Right lobe of liver (tissue), 4 donors: ENCODE results near the gene PHYHIPL.

ENCODE experiments used
- CTCF ChIP-seq, 4 donors: fragments of 200-600 bp in 3 of 4; fragments of 450-650 bp in 1 of 4; IDR thresholded peaks; one replicate each; pipeline versions ENCODE4 v1.5.1 to v1.8.0; 2016 to 2022; ENCODE audit warnings: antibody characterized with exemption in 4 of 4, mild to moderate bottlenecking in 2 of 4
- POLR2A ChIP-seq: fragments of 450-650 bp; IDR thresholded peaks from one replicate; pipeline ENCODE4 v1.6.1; 2017; ENCODE audit warnings: antibody characterized with exemption, mild to moderate bottlenecking
- donor health status: DM: no; HTN: no; CAD: no.
- donor health status: DM: no; HTN: no; CAD: no.
- donor health status: DM: no; HTN: yes; CAD: no.

- no peak for TF ChIP-seq CTCF (IDR thresholded peaks at IDR 0.05)
- TF ChIP-seq POLR2A = no peak
Measured at GRCh38 chr10:59190332-59190731, 13.9 kb downstream of the PHYHIPL start.
